Measurements from ENCODE around the gene MEIOSIN.
A peak's percentile ranks its signal among the peaks of the same experiment; 100 is the strongest.

DNA sequence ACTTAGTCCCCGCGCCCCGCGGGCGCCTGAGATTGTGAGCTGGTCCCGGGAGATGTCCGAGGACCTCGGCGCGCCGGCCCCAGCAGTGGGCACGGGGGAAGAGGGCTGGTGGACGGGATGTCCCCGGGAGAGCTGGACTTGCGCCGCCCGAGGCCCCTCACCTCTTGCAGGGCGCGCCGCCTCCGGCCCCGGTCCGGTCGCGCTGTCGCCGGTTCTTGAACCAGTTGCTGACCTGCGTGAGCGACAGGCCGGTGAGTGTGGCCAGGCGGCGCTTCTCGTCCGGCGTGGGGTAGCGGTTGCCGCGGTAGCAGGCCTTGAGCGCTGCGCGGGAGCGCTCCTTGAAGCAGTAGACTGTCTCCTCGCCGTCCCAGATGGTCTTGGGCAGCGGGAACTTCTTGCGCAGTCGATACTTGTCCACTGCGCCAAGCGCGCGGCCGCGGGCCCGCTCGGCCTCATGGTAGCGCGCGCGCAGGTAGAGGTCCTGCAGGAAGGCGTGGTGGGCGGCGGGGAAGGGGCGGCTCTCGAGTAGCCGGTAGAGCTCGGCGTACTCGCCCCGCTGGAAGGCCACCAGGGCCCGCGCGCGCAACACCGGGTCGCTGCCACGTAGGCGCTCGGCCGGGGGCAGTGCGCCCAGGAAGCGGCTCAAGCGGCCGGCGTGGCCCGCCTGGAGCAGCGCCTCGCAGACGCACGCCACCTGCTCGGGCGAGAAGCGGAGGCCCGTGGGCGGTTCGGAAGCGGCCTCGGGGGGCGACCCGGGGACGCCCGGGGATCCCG, 34.8 kb downstream of the MEIOSIN start:
- TF ChIP-seq POLR2AphosphoS5 (IDR thresholded peaks at IDR 0.05; ENCODE audit: borderline replicate concordance, low read depth, low read length) = peak; percentile 16; the same call in 1 of the 2 replicates
- no peak for TF ChIP-seq FOXP2 (optimal IDR thresholded peaks at IDR 0.05; ENCODE audit: control extremely low read depth, extremely low read length, insufficient read depth)
